HG03575 (cell line): ENCODE measurements around the gene TMEM171.

Experiments used
- ATAC-seq: cut with Tn5 transposase; IDR thresholded peaks from one replicate; pipeline ENCODE4 v1.9.1; 2021; ENCODE audit not compliant: unreplicated experiment, insufficient number of reproducible peaks, low FRiP score; ENCODE audit errors: extremely low read depth

The TMEM171 gene, protein sequence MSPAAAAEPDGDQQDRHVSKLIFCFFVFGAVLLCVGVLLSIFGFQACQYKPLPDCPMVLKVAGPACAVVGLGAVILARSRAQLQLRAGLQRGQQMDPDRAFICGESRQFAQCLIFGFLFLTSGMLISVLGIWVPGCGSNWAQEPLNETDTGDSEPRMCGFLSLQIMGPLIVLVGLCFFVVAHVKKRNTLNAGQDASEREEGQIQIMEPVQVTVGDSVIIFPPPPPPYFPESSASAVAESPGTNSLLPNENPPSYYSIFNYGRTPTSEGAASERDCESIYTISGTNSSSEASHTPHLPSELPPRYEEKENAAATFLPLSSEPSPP

GRCh38 chr5:73120222-73121118 is at the start of gene TMEM171:
TSS of gene TMEM171 (plus strand) at chr5:73120575. CDS start at chr5:73123374, 2,799 bp downstream.
- no peak for ATAC-seq

GRCh38 chr5:73081093-73081492 is 39.3 kb upstream of the TMEM171 start:
- no peak for ATAC-seq

- no peak for ATAC-seq
These were observed 32.3 kb upstream of the TMEM171 start for GRCh38 chr5:73088026-73088425.

DNA sequence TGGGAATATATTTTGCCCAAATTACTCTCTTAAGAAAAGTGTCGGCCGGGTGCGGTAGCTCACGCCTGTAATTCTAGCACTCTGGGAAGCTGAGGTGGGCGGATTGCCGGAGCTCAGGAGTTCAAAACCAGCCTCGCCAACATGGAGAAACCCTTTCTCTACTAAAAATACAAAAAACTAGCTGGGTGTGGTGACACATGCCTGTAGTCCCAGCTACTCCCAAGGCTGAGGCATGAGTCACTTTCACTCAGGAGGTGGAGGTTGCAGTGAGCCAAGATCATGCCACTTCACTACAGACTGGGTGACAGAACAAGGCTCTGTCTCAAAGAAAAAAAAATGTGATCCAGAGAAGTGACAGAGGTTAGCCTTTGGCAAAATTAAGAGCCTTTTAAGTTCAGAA is 26.4 kb upstream of the TMEM171 start:
- no peak for ATAC-seq

DNA sequence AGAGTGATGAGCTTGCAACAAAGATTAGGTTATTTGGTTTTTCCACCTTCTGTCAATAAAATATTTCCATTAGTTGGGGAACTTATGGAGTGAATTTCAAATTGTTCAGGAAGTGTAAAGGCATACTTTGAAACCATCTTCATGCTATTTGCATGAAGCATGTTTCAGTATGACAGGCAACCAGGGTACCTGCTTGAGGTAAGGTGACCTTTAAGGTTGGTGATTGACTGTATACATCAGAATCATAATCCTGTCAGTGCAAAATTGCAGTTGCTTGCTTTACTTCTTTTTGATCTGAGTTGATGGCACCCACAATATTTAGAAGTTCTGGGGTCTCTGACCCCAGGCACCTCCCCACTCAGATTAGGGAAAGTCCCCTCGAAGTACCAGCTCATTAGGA is 26.0 kb upstream of the TMEM171 start:
- no peak for ATAC-seq

DNA sequence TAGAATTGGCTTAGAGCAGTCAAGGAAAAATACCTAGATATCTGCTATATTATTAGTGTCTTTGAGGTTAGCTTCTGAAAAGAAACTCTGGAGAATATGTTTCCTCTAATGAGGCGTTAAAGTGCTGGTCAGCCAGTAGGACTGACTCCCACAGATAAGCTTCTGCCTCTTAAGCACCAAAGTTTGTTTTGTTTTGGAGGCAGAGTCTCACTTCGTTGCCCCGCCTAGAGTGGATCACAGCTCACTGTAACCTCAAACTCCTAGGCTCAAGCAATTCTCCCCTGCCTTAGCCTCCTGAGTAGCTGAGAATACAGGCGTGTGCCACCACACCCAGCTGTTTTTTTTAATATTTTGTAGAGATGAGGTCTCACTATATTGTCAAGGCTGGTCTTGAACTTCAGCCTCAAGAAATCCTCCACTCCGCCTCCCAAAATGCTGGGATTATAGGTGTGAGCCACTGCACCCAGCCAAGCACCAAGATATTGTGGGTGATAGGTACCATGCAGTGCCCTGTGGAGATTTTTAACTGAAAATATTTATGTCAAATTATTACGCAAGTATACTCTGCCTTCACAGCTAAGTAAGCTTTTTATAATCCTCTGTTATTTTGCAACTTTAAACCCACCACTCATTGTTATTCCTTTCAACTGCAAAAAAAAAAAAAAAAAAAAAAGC is 24.7 kb upstream of the TMEM171 start:
- no peak for ATAC-seq

DNA sequence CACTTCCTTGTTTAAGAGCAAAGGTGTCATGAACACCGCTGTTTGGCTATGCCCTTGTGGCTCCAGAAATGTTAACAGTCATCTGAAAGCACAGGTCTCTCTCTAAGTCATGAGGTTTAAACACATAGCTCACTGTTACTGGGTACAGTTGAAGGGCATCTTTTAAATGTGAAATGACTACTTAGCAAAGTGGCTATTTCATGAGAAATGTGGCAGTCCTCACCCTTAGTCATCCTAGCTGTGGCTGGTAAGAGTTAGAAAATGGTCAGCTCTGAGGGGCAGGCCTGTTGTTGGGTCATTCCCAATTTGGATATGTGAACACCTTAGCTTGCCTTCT is 24.2 kb upstream of the TMEM171 start:
- ATAC-seq: no peak

DNA sequence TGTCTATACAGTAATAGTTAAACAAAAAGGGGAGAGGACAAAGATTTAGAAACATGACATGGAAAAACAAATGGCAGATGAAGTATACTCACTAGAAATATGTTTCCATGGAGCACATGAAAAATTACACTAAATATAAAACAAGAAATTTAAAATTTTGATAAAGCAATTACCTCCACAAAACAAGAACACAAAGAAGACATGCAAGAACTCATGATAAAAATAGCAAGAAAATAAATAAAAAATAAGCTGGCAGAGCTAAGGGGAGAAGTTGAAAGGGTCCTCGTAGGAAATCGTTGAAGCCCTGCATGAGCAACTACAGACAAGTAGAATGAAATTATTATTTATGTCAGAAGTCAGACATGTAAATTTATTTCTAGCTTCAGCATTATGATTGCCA is 22.6 kb upstream of the TMEM171 start:
- no peak for ATAC-seq

DNA sequence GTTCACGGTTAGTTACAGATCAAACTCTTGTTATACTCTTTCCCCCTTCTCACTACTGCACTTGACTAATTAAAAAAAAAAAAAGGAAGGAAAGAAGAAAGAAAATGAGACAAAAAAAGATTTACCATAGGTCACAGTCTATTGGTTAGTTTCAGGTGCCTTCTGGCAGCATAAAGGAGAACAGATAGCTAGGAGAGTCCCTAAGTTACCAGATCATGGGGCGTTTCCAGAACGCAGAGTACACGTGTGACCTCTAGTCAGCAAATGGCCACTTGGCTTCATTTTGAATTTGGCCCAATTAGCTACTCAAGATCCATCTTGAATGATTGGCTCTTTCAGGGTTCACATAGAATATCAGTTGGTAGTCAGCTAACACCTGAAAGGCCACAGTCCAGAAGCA is 20.3 kb upstream of the TMEM171 start:
- no peak for ATAC-seq

GRCh38 chr5:73103870-73104299 is 16.5 kb upstream of the TMEM171 start:
- no peak for ATAC-seq

- ATAC-seq: no peak
These were observed 16.0 kb upstream of the TMEM171 start for GRCh38 chr5:73104326-73104725.

- ATAC-seq: no peak
These were observed 14.0 kb upstream of the TMEM171 start for GRCh38 chr5:73106335-73106734.

GRCh38 chr5:73110190-73110589 is 10.2 kb upstream of the TMEM171 start:
- ATAC-seq: no peak

DNA sequence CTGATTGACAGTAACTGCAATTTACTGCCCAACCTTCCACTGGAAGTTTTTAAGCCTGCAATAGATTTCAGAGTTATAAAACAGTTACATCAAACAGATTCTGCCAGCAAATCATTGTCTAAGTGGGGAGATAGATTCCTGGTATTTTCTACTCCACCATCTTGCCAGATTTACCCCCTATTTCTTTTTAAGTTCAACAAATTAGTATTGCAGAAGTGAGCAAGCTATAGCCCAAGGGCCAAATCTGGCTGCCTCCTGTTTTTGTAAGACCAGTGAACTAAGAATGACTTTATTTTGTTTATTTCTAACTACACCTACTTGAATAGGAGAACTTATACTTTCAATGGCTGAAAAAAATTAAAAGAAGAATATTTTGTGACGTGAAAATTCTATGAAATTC is 8.8 kb upstream of the TMEM171 start:
- no peak for ATAC-seq

DNA sequence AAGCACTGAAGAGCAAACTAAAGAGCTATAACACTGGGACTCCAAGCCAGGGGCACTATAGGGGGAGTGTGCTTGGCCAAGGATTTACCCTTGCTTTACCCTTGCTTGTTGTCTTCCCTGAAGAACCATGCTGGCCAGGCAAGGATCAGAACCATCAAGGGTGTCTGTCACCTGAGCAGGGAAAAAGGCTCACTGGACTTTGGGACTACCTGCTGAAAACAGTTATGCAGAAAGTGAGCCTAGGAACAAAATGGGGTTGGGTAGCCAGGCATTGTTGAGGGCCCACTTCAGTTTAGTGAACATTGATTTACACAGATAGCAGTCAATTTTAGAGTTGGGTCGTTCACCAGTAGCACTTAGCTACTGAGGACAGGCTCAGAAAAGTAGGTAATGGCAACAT is 8.0 kb upstream of the TMEM171 start:
- no peak for ATAC-seq

DNA sequence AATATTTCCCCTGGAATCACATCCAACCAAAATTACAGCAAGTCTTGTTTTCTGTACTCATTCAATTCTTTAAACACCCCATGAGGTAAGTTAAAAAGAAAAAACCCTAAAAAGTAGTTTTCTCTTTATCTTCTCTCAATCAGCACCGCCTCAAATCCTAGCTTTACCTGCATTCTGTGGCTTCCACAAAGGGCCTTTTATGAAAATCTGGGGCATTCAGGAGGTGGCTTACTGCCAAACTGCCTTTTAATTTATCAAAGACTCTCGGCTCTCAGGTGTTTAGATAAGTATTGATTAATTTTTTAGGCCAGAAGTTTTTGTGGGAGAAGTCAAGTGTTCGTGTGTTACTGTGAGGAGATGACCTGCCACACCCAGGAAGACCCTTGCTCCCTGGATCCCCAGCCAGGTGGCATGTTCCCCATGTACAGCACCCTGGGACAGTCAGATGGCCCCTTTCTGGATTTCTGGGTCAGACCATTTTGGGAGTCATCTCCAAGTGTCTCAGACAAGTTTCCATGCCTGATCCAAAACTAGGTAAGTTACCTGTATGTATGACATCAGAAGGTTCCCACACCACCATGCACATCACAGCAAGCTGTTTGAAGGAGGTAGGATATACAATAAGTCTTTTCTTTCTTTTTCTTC is 6.2 kb upstream of the TMEM171 start:
- ATAC-seq: no peak

DNA sequence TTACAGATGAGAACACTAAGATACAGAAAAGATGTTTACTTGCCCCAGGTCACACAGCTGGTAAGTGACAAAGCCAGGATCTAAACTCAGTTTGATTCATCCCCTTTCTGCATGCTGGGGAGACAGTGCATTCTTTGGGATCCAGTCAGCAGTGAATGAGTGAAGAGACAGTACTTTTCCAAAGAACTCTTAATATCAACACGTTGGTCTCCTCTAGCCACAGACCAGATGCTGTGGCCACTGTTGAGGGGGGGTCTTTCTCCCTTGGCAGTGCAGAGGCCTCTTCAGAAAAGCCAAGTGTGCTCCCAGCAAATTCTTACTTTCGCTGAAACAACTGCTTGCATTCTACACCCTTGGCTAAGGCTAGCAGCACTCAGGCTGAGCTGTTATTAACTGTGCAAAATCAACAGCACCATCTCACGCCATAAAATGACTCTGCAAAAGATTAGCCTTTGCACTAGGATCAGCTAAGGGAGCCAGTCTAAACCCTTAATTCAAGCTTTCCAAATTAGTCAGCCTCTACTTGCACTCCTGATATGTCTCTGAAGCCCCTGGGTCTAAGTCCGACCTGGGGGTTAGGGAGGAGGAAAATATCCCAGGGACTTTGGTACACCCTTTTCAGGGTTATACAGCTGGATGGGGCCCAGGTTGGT is 4.8 kb upstream of the TMEM171 start:
- ATAC-seq: no peak

DNA sequence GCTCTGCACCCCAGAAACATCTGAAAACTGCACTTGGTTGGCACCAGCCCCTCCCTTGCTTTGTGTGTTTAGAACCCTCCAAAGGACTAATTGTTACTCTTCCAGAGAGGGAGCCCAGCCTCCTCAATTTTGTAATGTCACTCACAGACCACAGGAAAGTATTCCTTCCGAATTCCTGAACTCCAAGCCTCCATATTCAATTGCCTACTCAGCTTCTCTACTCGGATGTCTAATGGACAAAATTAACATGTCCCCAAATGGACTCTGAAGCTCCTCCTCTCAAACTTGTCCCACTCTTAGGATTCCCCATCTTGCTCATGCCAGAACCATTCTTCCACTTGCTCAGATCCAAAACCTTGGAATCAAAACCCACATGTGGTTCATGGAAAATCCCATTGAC is 3.9 kb upstream of the TMEM171 start:
- ATAC-seq: no peak
